ENCODE results near the gene CELF6. TPM values are rescaled to one million over a fixed set of nuclear protein-coding genes. Genes with fewer than 3 reads are reported as not detected.
A peak's percentile ranks its signal among the peaks of the same experiment; 100 is the strongest.

The CELF6 gene
- total RNA-seq, 1 donor from 2014 or later, result 0.21 TPM

GRCh38 chr15:72323752-72324151 lies 3.8 kb upstream of the CELF6 start:
- no peak for DNase-seq (ENCODE audit: low spot score)
- Mint-ChIP-seq H3K27me3 (ENCODE audit: unreplicated experiment) (peaks cover under 1% of the 10 kb centered on the region), H3K27ac (ENCODE audit: unreplicated experiment) (no peak overlapping the region), H3K4me1 (ENCODE audit: unreplicated experiment) (peaks cover 11% of the 10 kb centered on the region), H3K36me3 (ENCODE audit: low read depth, unreplicated experiment) (peaks cover 16% of the 10 kb centered on the region), H3K4me3 (ENCODE audit: unreplicated experiment) (no peak overlapping the region), H3K9me3 (ENCODE audit: unreplicated experiment) (no peaks in the 10 kb centered on the region)
- no peak for TF ChIP-seq CTCF (IDR thresholded peaks at IDR 0.05; ENCODE audit: unreplicated experiment)

- peak; percentile 88 for DNase-seq (ENCODE audit: low spot score)
- Mint-ChIP-seq H3K4me1 (ENCODE audit: unreplicated experiment) (peaks cover 11% of the 10 kb centered on the region), H3K27ac (ENCODE audit: unreplicated experiment) (peak overlapping the region; percentile 72), H3K9me3 (ENCODE audit: unreplicated experiment) (no peaks in the 10 kb centered on the region), H3K4me3 (ENCODE audit: unreplicated experiment) (peak overlapping the region; percentile 84), H3K27me3 (ENCODE audit: unreplicated experiment) (peaks cover 10% of the 10 kb centered on the region), H3K36me3 (ENCODE audit: low read depth, unreplicated experiment) (peaks cover 9% of the 10 kb centered on the region)
- no peak for TF ChIP-seq CTCF (IDR thresholded peaks at IDR 0.05; ENCODE audit: unreplicated experiment)
Measured at GRCh38 chr15:72319360-72319984, 485 bp downstream of the CELF6 start.

GRCh38 chr15:72318408-72318942 lies 1.5 kb downstream of the CELF6 start:
- Mint-ChIP-seq H3K4me3 (ENCODE audit: unreplicated experiment) (peak overlapping the region; percentile 84), H3K36me3 (ENCODE audit: low read depth, unreplicated experiment) (peaks cover 7% of the 10 kb centered on the region), H3K27me3 (ENCODE audit: unreplicated experiment) (peaks cover 11% of the 10 kb centered on the region), H3K27ac (ENCODE audit: unreplicated experiment) (no peak overlapping the region), H3K4me1 (ENCODE audit: unreplicated experiment) (peaks cover 11% of the 10 kb centered on the region), H3K9me3 (ENCODE audit: unreplicated experiment) (no peaks in the 10 kb centered on the region)
- no peak for DNase-seq (ENCODE audit: low spot score)
- no peak for TF ChIP-seq CTCF (IDR thresholded peaks at IDR 0.05; ENCODE audit: unreplicated experiment)

GRCh38 chr15:72315706-72316370 lies 4.1 kb downstream of the CELF6 start:
- TF ChIP-seq CTCF (IDR thresholded peaks at IDR 0.05; ENCODE audit: unreplicated experiment), result no peak
- Mint-ChIP-seq H3K4me1 (ENCODE audit: unreplicated experiment) (peaks cover 9% of the 10 kb centered on the region), H3K27me3 (ENCODE audit: unreplicated experiment) (peaks cover 12% of the 10 kb centered on the region), H3K27ac (ENCODE audit: unreplicated experiment) (no peak overlapping the region), H3K9me3 (ENCODE audit: unreplicated experiment) (no peaks in the 10 kb centered on the region), H3K4me3 (ENCODE audit: unreplicated experiment) (no peak overlapping the region), H3K36me3 (ENCODE audit: low read depth, unreplicated experiment) (peaks cover 5% of the 10 kb centered on the region)
- DNase-seq (ENCODE audit: low spot score), result no peak

- Mint-ChIP-seq H3K4me3 (ENCODE audit: unreplicated experiment) (no peak overlapping the region), H3K27me3 (ENCODE audit: unreplicated experiment) (peaks cover 12% of the 10 kb centered on the region), H3K9me3 (ENCODE audit: unreplicated experiment) (no peaks in the 10 kb centered on the region), H3K36me3 (ENCODE audit: low read depth, unreplicated experiment) (peaks cover under 1% of the 10 kb centered on the region), H3K4me1 (ENCODE audit: unreplicated experiment) (no peaks in the 10 kb centered on the region), H3K27ac (ENCODE audit: unreplicated experiment) (no peak overlapping the region)
- TF ChIP-seq CTCF (IDR thresholded peaks at IDR 0.05; ENCODE audit: unreplicated experiment), result no peak
- DNase-seq (ENCODE audit: low spot score), result no peak
Measured at GRCh38 chr15:72313881-72314280, 6.1 kb downstream of the CELF6 start.

All from endothelial cell (in vitro differentiated cells).